NCI-H2196 treated with DMSO at 0.1 percent for 48 hours (cell line): ENCODE data around the gene NHLRC2.

ENCODE experiments used
- DNase-seq: peaks from one replicate; lab custom pipeline; 2025; ENCODE audit not compliant: unreplicated experiment; lab: John Stamatoyannopoulos, UW

NHLRC2 gene

DNA sequence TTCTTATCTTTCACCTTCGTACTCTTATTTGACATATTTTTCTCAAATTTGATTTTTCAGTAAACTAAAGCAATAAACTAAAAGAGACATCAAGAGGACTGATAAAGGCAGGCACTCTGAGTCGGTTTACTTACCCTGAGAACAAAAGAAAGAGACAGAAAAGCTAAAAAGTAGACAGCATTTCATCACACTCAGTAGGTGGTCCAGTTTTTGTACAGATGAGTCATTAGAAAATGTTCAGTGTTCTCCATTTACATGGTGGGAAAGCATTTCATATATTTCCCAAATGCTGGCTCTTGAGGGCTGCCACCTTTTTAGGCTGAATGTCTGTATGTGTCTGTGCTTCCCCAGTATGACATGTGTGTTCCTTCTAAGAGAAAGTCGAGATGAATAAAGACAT is 52.7 kb downstream of the NHLRC2 start:
- DNase-seq, result no peak

DNA sequence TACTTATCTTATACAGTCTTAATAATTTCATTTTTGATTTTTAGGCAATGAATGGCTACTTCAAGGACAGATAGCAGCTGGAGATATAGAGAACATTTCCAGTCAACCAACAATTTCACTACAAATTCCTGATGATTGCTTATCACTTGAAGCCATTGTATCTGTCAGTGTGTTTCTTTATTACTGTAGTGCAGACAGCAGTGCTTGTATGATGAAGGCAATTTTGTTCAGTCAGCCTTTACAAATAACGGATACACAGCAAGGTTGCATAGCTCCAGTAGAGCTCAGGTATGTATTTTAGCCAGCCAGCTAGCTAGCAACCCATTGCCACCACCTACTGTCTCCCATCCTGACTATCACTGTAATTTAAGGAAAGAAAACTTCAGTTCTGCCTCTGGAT is 53.8 kb downstream of the NHLRC2 start:
- DNase-seq, result no peak

DNA sequence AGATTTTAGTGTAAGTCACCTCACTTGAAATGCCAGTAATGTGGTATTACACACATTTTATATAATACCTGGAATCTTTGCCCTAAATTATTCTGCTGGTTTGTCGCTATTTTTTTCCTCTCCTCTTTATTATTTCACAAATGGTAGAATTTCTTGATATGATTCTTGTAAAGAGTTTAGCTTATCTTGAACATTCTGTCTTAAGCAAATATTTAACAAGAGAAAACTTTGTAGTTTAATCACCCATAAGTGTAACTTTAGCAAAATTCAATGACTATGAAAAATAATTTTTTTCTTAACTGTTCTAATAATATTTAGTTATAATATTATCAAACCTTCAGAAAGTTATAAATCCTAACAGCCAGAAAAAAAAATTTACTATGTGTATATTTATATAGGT is 56.7 kb downstream of the NHLRC2 start:
- DNase-seq, result no peak

DNA sequence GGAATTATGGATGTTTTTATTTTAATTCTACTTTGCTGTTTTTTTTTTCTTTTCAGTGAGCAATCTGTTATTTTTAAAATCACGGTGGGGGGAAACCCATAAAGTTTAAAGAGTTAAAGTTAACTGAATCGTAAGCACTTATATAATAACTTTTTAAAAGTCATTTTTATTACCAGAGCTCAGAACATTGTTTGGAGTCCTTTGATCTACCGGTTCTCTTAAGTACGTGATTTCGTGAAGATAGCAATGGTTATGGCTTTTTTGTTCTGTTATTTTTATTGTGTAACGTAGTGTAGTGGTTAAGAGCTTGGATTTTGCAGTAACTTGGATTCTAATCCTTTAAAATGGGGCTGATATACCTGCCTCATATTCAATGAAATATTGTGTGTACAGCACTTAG is 57.4 kb downstream of the NHLRC2 start:
- no peak for DNase-seq

DNA sequence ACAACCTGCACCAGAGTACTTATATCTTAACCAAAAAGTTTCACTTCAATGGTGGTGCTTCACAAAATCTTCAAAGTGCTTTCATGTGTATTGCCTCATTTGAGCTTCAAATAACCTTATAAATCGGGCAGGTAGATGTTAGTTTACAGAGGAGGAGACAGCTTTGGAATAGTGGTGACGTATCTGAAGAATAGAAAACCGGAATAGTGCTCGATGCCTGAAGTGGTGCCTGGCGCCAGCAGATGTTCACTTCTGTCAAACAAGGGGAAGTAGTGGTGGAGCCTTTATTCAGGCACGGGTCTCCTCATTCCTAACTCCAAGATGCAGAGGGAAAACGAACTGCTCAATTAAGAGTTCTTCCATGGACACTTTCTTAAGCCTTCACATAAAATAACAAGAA is 58.1 kb downstream of the NHLRC2 start:
- no peak for DNase-seq

DNA sequence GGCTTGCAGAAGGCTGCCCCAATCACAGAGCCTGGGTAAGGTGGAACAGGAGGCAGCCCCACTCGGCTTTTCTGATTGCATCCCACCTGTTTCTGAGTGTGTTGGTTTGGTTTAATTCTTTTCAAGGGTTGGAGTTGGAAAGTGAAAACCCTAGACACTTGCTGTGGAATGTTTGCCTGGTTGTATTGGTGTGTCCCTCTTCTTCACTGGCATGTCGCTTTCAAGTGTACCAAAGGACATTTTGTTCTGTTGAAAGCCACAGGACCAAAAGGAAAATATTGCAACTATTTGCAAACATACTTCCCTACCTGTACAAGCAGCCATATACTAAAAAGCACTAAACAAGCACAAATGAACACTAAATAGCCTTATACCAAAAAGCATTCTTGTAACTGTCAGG is 60.5 kb downstream of the NHLRC2 start:
- no peak for DNase-seq

DNA sequence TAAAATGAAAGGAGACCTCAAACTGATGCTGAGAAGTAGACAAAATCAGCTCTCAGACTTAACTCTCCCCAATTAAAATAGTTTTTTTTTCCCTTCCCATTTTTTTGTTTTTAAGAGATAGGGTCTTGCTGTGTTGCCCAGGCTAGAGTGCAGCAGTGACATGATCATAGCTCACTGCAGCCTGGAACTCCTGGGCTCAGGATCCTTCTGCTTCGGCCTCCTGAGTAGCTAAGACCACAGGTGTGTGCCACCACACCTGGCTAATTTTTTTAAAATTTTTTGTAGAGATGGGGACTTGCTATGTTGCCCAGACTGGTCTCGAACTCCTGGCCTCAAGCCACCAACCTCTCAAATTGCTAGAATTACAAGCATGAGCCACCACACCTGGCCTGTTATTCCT is 61.1 kb downstream of the NHLRC2 start:
- DNase-seq, result no peak

DNA sequence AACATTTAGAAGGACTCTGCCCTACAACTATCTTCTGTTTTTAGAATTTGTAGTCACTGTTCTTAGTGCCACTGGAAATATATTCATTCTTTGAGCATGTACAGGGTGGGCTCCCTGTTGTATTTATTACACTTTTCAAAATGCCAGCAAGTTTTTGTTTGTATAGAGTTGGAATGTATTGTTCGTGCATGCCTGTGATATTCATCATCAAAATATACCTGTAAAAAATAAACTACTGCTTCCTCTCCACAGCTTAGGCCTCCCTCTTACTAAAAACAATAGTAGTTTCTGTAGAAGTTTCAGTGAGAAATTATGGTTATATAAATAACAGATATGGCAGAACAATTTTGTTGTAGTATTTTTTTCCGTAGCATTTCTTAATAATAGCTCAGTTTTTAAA is 61.6 kb downstream of the NHLRC2 start:
- no peak for DNase-seq

DNA sequence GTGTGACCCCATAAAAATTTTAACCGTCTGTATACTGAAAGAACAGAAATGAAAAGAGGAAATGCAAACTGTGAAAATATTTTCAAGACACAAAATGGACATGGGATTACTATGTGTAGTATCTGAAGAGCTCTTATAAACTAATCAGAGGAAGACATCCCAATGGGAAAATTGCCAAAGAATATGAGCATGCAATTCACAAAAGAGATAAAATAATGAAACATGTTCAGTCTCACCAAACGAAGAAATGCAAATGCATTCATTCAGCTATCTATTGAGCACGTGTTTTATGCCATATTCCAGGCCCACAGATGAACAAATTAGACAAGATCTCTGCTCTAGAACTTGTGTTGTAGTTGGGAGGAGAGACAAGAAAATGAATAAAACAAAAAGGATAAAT is 63.2 kb downstream of the NHLRC2 start:
- DNase-seq, result no peak

DNA sequence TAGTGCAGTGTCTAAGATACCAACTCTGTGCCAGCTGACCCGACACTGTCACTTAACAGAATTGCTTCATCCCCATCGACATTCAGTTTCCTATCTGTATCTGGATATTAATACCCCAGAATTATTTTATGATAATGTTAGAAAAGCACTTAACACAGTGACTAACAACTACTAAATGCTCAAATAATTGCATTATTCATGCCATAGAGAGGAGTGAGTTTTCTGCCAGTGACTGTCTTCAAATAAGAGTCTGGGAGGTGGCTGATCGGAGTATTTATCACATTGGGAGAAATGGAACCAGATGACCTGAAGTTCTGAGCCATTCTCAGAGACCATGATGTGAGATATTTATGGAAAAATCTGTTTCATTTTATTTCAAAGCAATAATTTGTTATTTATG is 65.7 kb downstream of the NHLRC2 start:
- DNase-seq, result no peak

DNA sequence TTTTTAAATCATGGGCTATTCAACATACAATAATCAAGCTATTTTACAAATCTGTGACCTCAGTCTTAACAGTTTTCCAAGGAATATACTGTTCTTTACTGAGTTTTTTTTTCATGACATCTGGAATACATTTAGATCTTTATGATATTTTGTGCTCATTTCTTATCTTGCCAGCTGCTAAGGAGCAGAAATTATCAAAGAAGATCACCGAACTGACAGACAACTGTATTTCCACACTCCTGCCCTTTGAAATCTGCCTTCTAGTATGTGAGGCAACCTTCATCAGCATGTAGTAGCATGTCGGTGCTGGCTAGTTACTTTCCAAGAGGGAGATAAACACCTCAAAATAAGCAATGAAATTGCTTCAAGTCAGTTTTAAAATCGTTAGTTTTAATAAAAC is 66.4 kb downstream of the NHLRC2 start:
- DNase-seq, result no peak

DNA sequence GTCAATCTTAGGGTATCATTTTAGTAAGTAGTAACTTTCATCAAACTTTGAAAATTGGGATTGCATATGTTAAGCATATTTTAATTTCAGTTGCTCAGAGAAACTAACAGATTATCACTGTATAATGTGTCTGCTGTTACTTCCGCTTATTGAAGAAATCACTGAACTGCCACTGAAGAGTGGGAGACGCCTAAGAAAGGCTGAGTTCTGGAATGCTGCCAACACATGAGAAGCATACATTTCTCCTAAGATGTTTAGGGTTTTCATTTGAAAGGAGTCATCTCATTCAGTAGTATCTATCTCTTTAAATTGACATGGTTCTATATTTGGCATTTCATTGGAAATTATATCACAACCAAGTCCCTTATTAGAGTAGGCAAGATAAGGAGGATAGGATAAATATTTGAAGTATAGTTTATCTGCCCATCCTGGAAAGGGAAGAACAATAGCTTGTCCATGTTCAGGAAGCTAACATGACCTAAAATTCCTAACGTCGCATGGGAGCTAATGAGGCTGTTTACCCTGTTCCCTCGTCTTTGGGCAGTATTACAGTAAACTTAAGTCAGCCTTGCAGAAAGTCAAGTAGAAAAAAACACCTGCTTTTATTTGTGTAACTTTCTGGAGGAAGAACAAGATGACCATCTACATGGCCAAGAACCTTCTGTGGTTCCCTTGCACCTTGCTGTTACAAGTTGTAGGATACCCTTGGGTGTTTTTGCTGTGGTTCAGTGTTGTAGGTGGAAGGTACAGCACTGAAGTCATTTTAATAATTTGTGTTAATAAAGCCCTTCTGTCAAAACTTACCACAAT is 67.3 kb downstream of the NHLRC2 start:
- no peak for DNase-seq

DNA sequence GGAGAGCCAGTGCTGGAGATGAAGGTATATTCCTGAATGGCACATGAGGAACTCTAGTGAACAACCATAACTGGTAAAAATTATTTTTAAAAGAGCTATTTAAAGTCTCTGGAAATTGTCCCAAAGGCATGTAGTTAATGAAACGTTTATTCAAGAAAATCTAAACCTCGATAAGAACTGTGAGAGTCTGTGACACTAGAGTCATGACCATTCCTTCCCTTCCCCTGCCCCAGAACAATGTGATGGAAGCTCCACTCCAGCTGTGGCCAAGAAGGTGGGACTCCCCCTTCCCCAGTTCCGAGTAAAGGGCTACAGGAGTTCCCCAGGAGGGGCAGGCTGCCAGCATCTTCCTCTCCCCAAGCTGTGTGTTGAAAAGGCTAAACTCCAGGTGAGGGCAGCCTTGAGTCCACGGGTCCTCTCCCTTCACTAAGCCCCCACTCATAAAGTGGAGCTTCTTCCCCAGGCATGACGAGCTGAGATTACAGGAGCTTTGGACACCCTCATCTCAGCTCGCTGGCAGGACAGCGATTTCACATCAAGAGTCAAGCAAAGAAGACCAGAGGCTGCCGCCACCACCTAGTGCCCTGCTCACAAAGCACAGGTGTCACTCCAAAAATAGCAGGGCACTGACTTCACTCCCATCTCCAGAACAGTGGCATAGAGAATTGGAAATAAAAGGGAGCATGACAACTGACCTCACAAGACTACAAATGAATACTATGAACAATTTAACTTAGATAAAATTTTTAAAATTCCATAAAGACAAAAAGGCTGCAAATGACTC is 68.5 kb downstream of the NHLRC2 start:
- DNase-seq, result no peak

DNA sequence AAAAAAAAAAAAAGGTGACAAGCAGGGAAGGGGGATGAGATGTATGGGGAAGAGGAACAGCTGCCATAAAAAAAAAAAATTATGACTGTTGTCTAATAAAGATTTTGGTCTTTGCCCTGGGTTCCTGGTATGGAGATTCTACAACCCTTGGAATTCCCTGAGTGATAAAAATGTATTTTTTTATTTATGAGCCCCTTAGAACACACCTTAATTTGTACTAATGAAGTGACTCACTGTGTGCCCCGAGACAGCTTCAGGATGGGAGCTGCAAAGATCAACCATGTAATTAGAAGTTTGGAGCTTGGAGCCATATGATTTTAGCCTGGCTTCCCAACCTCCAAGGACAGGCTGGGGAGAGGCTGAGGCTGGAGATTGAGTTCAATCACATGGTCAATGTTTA is 69.7 kb downstream of the NHLRC2 start:
- no peak for DNase-seq

DNA sequence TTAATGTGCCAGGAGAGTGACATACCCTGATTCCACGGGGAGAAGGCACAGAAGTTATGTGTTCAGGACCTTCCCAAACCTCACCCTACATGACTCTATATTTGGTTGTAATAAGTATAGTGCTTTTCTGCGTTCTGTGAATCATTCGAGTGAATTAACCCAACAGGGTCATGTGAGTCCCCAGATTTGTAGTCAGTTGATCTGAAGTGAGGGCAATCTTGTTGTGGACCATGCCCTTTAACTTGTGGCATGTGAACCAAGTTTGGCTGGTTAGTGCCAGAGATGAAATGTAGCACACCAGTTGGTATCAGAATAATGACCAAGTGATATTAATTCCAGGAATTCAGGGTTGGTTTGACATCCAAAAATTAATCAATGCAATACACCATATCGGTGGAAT is 70.2 kb downstream of the NHLRC2 start:
- DNase-seq, result no peak

DNA sequence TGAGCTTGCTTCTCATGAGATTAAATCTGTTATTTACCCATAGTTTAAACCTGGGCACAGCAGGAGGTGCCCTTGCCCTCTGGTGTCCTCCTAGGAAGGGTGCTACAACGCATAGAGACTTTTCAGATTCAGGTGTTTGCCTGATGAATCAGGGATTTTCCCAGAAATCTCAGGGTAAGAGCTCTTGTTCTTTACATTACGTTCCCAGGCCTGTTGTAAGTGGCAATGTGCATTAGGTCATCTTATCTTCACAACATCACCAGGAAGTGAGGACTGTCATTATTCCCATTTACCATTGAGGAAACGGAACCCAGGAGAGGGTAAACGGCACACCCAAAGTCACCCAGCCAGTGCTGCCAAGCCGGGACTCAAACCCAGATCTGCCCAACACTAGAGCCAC is 73.0 kb downstream of the NHLRC2 start:
- no peak for DNase-seq

DNA sequence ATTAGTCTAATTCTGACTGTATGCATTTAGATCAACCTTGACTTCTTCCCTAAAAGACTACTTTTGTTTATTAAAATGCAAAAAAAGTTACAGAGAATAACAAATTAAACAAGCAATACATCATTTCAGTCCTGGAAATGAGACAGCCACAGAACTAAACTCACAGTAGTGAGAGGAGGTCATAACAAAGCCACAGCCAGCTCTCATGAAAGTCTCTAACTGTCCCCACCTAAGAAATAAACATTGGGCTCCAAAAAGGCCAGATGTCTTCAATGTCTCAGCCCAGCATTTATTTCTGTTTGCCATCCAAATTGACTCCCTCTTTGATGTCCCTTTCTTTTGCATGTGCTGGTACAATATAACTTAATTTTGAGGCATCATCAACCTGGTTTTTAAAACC is 74.4 kb downstream of the NHLRC2 start:
- DNase-seq, result no peak

DNA sequence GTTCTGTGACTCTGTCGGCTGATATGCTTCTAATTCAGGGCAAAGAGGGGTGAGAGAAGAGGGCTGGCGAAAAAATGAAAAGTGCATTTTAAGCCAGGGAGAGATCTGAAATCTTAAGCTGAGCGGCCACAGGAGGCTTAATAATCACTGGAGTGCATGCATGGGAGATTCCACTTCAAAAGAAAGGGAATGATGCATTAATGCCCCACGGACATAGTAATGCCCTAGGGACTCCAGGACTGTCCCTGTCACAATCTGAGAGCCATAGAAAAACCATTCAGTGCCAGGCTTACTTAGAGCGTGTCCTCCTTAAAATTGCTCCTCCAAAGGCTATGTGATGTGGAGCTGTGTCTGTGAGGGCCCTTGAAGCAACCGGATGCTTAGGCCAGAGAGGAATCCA is 75.1 kb downstream of the NHLRC2 start:
- DNase-seq, result no peak

DNA sequence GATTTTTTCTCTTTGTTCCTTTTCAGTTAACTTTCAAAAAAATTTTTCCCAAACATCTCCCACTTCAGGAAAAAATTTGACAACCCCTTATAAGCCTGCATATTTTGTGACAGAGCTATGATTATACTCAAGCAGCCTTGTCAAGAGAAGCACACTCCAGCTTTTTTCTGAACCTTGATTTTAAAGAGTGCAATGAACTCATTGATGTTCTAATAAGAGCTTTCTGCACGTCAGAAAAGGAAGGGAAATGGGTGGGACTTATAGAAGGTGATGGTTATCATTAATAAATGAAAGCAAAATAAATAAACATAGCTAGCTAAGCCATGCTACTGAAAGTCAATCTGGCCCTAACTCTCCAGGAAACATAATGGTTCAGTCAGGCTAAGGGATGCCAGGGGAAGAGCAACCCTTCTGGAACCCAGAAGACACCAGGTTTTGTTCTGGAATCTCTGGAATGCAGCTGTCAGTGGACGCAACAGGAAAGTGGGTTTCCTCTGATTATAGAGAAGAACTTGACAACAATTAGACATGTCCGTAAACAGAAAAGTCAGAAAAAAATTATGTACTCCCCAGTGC is 76.1 kb downstream of the NHLRC2 start:
- DNase-seq, result no peak

DNA sequence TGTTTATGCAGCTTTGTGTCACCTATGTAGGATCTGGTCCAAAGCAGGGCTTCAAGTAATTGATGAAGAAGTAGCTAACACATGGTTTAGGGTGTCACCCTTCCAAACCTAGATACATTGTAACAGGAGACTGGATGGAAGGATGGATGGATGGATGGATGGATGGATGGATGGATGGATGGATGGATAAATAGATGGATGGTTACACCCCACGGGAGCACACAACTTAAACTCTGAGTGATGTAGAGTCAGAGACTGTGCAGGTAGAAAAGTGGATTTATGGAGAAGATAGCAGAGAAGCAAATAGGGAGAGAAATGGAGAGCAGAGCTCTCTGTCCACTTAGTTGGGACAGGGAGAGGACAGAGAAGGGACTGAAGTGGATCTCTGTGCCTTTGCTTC is 78.4 kb downstream of the NHLRC2 start:
- no peak for DNase-seq

DNA sequence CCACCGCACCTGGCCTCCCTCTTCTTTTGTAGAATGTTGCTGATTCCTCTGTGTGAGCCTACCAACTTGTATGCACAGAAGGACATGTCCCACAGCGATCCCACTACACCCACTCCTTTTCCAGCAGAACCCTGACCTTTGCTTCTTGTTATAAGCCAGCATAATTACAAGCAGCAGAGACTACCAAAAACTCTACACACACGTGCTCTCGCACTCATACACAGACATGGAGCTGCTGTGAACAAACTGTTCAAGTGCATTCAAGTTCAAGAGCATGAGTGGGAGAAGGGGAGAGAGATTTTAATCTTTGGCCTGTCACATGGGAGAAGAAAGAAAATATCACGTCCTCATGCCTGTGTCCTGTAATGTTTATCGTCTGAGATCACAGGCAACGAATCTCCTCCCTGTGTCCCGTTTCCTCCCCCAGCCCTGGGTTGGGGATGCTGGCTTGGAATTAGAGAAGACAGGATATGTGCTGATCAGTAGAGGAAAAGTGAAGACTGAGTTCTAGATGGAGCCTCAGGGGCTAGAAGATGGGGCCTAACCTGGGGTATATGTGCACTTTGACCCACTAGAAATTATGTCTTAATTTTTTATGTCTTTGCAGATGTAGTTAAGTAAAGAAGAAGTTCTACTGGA is 79.6 kb downstream of the NHLRC2 start:
- DNase-seq, result no peak

DNA sequence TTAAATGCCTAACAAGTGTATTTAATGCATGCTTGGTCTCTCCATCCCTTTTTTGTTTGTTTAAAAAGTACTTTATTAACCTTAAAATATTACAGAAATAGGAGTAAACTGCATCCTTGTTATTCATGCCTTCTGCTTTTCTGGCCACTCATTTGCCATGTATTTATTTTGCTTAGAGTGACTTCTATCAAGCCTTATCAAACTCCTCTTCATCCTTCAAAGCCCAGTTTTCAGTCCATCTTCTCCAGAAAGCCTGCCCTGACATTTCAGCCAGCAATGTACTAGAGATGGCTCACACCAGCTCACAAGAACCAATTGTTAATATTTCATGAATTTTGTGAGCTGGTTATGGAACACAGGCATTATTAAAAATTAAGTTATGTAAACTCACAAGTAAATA is 82.8 kb downstream of the NHLRC2 start:
- DNase-seq, result no peak
